ENCODE measurements around the gene B3GALT5. TPM values are rescaled to one million over a fixed set of nuclear protein-coding genes. Genes with fewer than 3 reads are reported as not detected.

The B3GALT5 gene
- total RNA-seq, 2 donors from 2014 or later = 0.14 TPM; not detected in 1

DNA sequence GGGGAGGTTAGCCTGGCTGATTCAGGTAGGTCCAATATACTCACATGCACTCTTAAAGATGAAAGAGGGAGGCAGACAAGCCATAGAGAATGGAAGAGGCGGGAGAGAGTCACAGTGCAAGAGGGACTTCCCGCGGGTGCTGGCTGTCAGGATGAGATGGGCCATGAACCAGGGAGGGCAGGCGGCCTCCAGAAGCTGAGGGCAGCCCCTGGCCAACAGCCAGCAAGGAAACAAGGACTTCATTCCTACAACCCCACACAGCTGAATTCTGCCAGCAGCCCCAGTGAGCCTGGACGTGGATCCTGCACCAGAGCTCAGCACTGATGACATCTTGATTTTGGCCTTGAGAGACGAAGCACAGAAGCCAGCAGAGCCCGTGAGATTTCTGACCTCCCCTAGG, 15.1 kb upstream of the B3GALT5 start:
- H3K4me3 ChIP-seq = no peak overlapping the region
- H3K27ac ChIP-seq = no peak overlapping the region
- DNase-seq (ENCODE audit: low spot score) (no peak), ATAC-seq (ENCODE audit: insufficient number of reproducible peaks, low FRiP score, low read depth) (no peak)
- no peaks in the 10 kb centered on the region for H3K36me3 ChIP-seq
- no peaks in the 10 kb centered on the region for H3K4me1 ChIP-seq (ENCODE audit: control insufficient read depth in 1 of 2, low read depth in 2 of 2)
- no peaks in the 10 kb centered on the region for H3K9me3 ChIP-seq
- TF ChIP-seq, protein P1, sequence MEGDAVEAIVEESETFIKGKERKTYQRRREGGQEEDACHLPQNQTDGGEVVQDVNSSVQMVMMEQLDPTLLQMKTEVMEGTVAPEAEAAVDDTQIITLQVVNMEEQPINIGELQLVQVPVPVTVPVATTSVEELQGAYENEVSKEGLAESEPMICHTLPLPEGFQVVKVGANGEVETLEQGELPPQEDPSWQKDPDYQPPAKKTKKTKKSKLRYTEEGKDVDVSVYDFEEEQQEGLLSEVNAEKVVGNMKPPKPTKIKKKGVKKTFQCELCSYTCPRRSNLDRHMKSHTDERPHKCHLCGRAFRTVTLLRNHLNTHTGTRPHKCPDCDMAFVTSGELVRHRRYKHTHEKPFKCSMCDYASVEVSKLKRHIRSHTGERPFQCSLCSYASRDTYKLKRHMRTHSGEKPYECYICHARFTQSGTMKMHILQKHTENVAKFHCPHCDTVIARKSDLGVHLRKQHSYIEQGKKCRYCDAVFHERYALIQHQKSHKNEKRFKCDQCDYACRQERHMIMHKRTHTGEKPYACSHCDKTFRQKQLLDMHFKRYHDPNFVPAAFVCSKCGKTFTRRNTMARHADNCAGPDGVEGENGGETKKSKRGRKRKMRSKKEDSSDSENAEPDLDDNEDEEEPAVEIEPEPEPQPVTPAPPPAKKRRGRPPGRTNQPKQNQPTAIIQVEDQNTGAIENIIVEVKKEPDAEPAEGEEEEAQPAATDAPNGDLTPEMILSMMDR (IDR thresholded peaks at IDR 0.05) = no peak
- no peaks in the 10 kb centered on the region for H3K27me3 ChIP-seq (replicated peaks; ENCODE audit: insufficient read depth)

DNA sequence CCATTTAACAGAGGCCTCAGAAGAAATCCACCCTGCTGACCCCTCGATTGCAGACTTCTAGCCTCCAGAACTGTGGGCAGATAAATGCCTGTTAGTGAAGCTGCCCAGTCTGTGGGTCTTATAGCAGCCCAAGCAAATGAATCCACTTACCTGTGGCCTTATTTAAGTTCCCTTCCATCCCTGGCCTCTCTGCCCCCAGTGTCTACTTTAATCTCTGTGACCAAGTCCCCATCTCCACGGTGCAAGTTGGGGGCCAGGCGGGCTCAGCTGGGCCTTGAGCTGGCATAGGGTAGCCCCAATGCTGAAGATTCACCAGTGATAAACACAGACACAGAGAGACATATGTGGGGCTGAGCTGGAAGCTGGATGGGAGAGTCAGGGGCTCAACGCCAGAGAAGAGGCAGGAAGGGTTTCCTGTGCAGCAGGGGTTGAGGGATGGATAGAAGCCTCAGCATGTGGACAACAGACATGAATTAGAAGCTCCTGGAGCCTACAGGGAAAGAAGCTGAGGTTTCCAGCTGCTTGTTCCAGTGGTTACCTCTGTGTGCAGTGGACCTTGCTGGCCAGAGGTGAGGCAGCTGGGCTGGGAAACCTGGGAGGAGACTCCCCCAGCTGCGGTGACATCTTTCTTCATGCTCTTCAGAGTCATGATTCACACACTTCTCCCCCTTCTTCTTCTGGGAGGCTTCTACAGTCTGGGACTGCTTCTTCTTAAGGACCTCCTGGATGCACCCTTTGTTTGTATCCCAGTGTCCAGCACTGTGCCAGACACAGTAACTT, 13.4 kb upstream of the B3GALT5 start:
- H3K36me3 ChIP-seq = no peaks in the 10 kb centered on the region
- no peaks in the 10 kb centered on the region for H3K9me3 ChIP-seq
- ATAC-seq (ENCODE audit: insufficient number of reproducible peaks, low FRiP score, low read depth) = no peak
- no peak for DNase-seq (ENCODE audit: low spot score)
- TF ChIP-seq, protein P1 (IDR thresholded peaks at IDR 0.05) = no peak
- H3K27me3 ChIP-seq (replicated peaks; ENCODE audit: insufficient read depth) = no peaks in the 10 kb centered on the region
- H3K4me3 ChIP-seq = no peak overlapping the region
- no peak overlapping the region for H3K27ac ChIP-seq
- H3K4me1 ChIP-seq (ENCODE audit: control insufficient read depth in 1 of 2, low read depth in 2 of 2) = no peaks in the 10 kb centered on the region

DNA sequence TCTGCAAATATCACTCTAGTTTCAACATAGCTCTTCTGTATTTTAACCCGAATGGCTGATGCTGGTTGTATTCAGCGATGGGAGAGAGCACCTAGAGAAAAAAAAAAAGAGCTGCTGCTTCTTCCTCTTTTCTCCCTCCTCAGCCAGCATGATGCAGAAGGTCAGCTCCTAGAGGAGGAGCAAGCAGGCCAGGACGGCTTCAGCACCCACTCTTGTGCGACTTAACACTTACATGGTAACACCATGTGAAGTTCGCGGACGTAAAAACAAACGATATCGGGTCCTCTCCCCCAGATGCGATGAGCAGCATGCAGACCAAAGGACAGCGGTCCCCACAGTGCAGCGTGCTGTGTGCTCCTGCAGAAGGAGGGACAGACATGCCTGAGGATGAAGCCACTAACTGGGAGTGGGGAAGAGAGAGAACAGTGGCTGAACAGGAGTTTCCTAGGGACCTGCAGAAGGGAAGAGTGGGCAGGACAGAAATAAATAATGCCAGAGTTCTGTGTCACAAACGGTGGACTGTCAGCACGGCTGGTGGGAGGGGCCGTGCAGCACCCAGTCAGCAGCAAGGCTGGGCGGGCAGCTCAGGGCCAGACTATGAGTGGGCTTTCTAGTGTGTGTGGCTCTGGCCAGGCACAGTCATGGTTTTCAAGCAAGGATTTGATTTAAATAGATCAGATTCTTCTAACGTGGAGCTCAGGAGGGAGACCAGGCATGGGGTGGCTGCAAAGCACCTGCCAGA, 11.4 kb upstream of the B3GALT5 start:
- TF ChIP-seq, protein P1 (IDR thresholded peaks at IDR 0.05) = no peak
- H3K36me3 ChIP-seq = no peaks in the 10 kb centered on the region
- no peak for DNase-seq (ENCODE audit: low spot score)
- no peaks in the 10 kb centered on the region for H3K4me1 ChIP-seq (ENCODE audit: control insufficient read depth in 1 of 2, low read depth in 2 of 2)
- no peak overlapping the region for H3K27ac ChIP-seq
- no peak overlapping the region for H3K4me3 ChIP-seq
- no peaks in the 10 kb centered on the region for H3K9me3 ChIP-seq
- no peaks in the 10 kb centered on the region for H3K27me3 ChIP-seq (replicated peaks; ENCODE audit: insufficient read depth)
- ATAC-seq (ENCODE audit: insufficient number of reproducible peaks, low FRiP score, low read depth) = no peak

DNA sequence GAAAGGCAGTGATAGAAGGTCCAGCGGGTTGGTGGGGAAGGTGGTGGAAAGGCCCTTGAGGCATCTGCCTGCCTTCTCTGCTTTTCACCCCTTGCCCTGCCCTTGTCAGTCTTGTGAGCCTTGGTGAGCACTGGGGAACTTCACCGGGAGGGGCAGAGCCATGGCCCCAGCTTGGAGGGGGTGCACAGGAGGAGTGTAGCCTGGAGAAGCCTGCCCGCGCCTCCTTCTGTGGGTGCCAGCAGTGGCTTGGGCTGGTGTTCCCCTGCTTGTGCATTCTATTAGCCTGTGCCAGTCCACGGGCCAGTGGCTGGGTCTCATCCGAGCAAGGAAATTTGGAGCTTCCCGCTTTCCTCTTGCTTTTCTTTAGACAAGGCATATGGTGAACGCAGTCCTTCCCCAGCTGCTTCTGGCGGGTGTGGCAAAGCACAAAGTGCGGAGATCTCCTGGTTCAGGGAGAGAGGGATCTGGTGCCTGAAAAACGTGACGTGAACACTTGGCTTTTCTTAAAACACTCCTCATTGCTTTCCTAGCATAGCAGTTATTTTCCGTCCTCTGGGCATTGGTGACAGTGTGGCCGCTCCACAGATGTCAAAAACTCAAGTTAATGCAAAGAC, 10.6 kb upstream of the B3GALT5 start:
- DNase-seq (ENCODE audit: low spot score) (no peak), ATAC-seq (ENCODE audit: insufficient number of reproducible peaks, low FRiP score, low read depth) (no peak)
- no peaks in the 10 kb centered on the region for H3K27me3 ChIP-seq (replicated peaks; ENCODE audit: insufficient read depth)
- no peak overlapping the region for H3K27ac ChIP-seq
- H3K4me3 ChIP-seq = no peak overlapping the region
- H3K36me3 ChIP-seq = no peaks in the 10 kb centered on the region
- TF ChIP-seq, protein P1 (IDR thresholded peaks at IDR 0.05) = no peak
- H3K9me3 ChIP-seq = no peaks in the 10 kb centered on the region
- no peaks in the 10 kb centered on the region for H3K4me1 ChIP-seq (ENCODE audit: control insufficient read depth in 1 of 2, low read depth in 2 of 2)

DNA sequence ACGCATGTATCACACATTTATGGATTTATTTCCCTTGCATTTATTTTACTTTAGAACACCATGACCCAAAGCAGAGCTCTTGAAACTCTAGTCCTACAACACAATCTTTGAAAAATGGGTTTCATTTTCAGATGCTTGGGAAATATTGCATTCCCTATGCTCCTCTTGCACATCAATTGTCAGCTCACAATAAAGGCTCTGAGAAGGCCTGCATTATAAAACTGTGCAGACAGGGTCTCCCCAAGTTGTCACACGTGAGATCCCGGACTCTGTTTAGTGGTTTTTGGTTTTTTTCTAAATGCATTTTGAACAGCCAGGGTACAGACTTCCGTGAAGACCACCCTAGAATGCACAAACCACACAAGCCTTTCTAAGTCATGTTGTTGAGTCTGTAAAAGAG, 9.9 kb upstream of the B3GALT5 start:
- no peak overlapping the region for H3K27ac ChIP-seq
- no peaks in the 10 kb centered on the region for H3K9me3 ChIP-seq
- no peak for DNase-seq (ENCODE audit: low spot score)
- no peaks in the 10 kb centered on the region for H3K36me3 ChIP-seq
- H3K4me3 ChIP-seq = no peak overlapping the region
- ATAC-seq (ENCODE audit: insufficient number of reproducible peaks, low FRiP score, low read depth) = no peak
- no peaks in the 10 kb centered on the region for H3K4me1 ChIP-seq (ENCODE audit: control insufficient read depth in 1 of 2, low read depth in 2 of 2)
- TF ChIP-seq, protein P1 (IDR thresholded peaks at IDR 0.05) = no peak
- no peaks in the 10 kb centered on the region for H3K27me3 ChIP-seq (replicated peaks; ENCODE audit: insufficient read depth)

Data from thoracic aorta (tissue), 2 donors.